Ovary (tissue), 9 donors: ENCODE measurements around the gene KDSR. TPM values are rescaled to one million over a fixed set of nuclear protein-coding genes. Genes with fewer than 3 reads are reported as not detected.

ENCODE experiments used
- DNase-seq, 5 donors: peaks; one replicate each; pipeline ENCODE4 v3.0.0-alpha.2; 2019 to 2020
- H3K27ac ChIP-seq, 2 donors: fragments of 200-600 bp; one replicate each; pipeline versions ENCODE4 v1.5.1 to v1.8.0; 2019 to 2022
- H3K27me3 ChIP-seq: fragments of 200-600 bp; one replicate; pipeline ENCODE4 v1.8.0; 2022
- H3K36me3 ChIP-seq: fragments of 200-600 bp; sonication (generic); one replicate; pipeline ENCODE4 v1.5.1; 2019
- H3K4me1 ChIP-seq: one replicate; pipeline ENCODE4 v1.8.1; 2013; ENCODE audit warnings: mild to moderate bottlenecking, moderate library complexity; ENCODE audit not compliant: insufficient read depth
- H3K4me3 ChIP-seq: fragments of 200-600 bp; sonication (generic); one replicate; pipeline ENCODE4 v1.5.1; 2017
- H3K9me3 ChIP-seq, 2 donors: fragments of 200-600 bp in 1 of 2; sonication (generic) in 1 of 2; one replicate each; pipeline versions ENCODE4 v1.5.1 to v1.8.1; 2013 to 2019; ENCODE audit warnings: mild to moderate bottlenecking in 1 of 2, moderate library complexity in 1 of 2
- CTCF ChIP-seq, 3 donors: fragments of 450-650 bp in 2 of 3; fragments of 200-600 bp in 1 of 3; IDR thresholded peaks; one replicate each; pipeline versions ENCODE4 v1.5.1 to v1.8.0; 2016 to 2022; ENCODE audit warnings: antibody characterized with exemption in 3 of 3, mild to moderate bottlenecking in 1 of 3
- EP300 ChIP-seq: sonication (generic); formaldehyde crosslinking; IDR thresholded peaks from one replicate; pipeline ENCODE4 v1.6.1; 2017; ENCODE audit warnings: antibody characterized with exemption
- POLR2A ChIP-seq: fragments of 450-650 bp; IDR thresholded peaks from one replicate; pipeline ENCODE4 v1.6.1; 2017; ENCODE audit warnings: antibody characterized with exemption, mild to moderate bottlenecking, moderate library complexity
- WGBS, 3 donors: extraction: QIAGEN DNeasy Blood & Tissue Kit in 1 of 3; methylation state at CpG; one replicate each; pipeline versions ENCODE4 v1.1.5 to v1.1.7; 2013 to 2017; 5-methylcytosine and 5-hydroxymethylcytosine counted together
- intact Hi-C, 4 donors: fragments of 100-400 bp; cut with DNase I; formaldehyde crosslinking; loops; one replicate each; pipeline versions ENCODE4 v1.11.0 to v1.15.1; 2022 to 2023
- polyA plus RNA-seq, 2 donors: library from polyadenylated mRNA; stranded (reverse); fragments of 200-250 nt in 1 of 2; fragments of 350-450 nt in 1 of 2; fragmentation: Illumina TruSeq in 1 of 2; extraction: RNeasy Lipid Tissue Mini Kit (QIAGEN cat#74804) in 1 of 2; gene quantifications; one replicate each; pipeline ENCODE4 v1.2.3, GENCODE V29; 2013 to 2014
- total RNA-seq, 7 donors: library from RNA; depleted of rRNA in 2 of 7; stranded (reverse); fragments of >200 nt in 2 of 7; fragmentation: NEBNext Ultra II Directional in 3 of 7; extraction: Animal tissue kit (Norgen Biotek cat#: 25700) in 3 of 7; gene quantifications; one replicate each; pipeline versions ENCODE4 v1.1.0 to v1.2.4, GENCODE V29; 2016 to 2023
- donor health status: DM: no; HTN: no; CAD: no; lungs with moderate emphysema.
- donor health status: DM: no; HTN: no; CAD: no.
- donor health status: Bipolar disorder and iron deficiency.
- donor health status: DM: yes; HTN: yes; CAD: no.
- donor health status: DM: no; HTN: no; CAD: no.
- donor health status: DM: yes; HTN: yes; CAD: no.

Gene KDSR
- total and polyA plus RNA-seq, 9 donors: 25.8 to 70.1 (median 57.6) TPM

- peak; percentile 52 to 75 (median 56) for DNase-seq
- WGBS, 3 donors: 24 to 30% (median 27%) methylated on average over 8 of the region's 8 CpGs
- no peaks in the 10 kb centered on the region for H3K36me3 ChIP-seq
- no peak for TF ChIP-seq EP300
- TF ChIP-seq POLR2A: no peak
- TF ChIP-seq CTCF (IDR thresholded peaks at IDR 0.05): peak; percentile 69 to 89 (median 85)
- peak overlapping the region; percentile 9 to 58 for H3K27ac ChIP-seq
- H3K9me3 ChIP-seq: no peaks in the 10 kb centered on the region
- intact Hi-C loops: loop anchor here (2.0 to 5.0 kb wide), 3 partner anchors 192 to 306 kb away; no protein-coding TSS in a partner anchor
- H3K4me1 ChIP-seq: peaks cover 3% of the 10 kb centered on the region
- no peak overlapping the region for H3K4me3 ChIP-seq
- H3K27me3 ChIP-seq: no peaks in the 10 kb centered on the region
Observed at GRCh38 chr18:63322908-63323634, 43.9 kb downstream of the KDSR start.

DNA sequence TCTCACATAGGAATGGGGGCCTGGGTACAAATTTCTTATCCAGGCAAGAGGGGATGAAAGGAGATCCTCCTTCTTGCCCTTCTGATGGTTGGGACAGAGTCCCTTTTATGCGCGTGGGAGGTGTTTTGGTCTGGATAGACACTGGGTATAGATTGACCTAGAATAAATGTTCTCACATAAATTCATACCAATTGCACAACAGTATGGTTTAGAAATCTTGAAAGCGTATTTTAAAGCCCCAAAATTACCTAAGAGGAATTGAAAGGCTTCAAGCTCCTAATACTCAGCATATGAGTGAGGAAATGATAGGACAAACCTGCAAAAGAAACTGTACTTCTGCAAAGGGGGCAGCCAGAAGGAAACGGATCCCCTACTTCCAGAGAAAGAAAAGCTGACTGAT lies 44.8 kb downstream of the KDSR start:
- Histone ChIP-seq H3K4me1 (peaks cover 3% of the 10 kb centered on the region), H3K4me3 (no peak overlapping the region), H3K9me3 (no peaks in the 10 kb centered on the region), H3K27me3 (no peaks in the 10 kb centered on the region), H3K27ac (peak overlapping the region; percentile 9 to 58), H3K36me3 (no peaks in the 10 kb centered on the region)
- no peak for DNase-seq
- intact Hi-C loops: loop anchor here (2.0 to 5.0 kb wide), 3 partner anchors 191 to 305 kb away; no protein-coding TSS in a partner anchor
- no peak for TF ChIP-seq POLR2A
- no peak for TF ChIP-seq EP300
- no peak for TF ChIP-seq CTCF (IDR thresholded peaks at IDR 0.05)
- 73 to 77% (median 74%) methylated on average over 4 of the region's 4 CpGs for WGBS, 3 donors

GRCh38 chr18:63321291-63321690 lies 45.7 kb downstream of the KDSR start:
- no peak overlapping the region for H3K4me3 ChIP-seq
- intact Hi-C loops: loop anchor here in 3 of 4 donors (5.0 kb wide), 2 partner anchors 294 to 304 kb away; no protein-coding TSS in a partner anchor
- H3K27me3 ChIP-seq: no peaks in the 10 kb centered on the region
- no peak for DNase-seq
- 86 to 89% (median 87%) methylated on average over 9 of the region's 9 CpGs for WGBS, 3 donors
- H3K27ac ChIP-seq: peak overlapping the region in 1 of 2 donors; percentile 79
- no peaks in the 10 kb centered on the region for H3K9me3 ChIP-seq
- H3K36me3 ChIP-seq: no peaks in the 10 kb centered on the region
- TF ChIP-seq EP300 (no peak), POLR2A (no peak), CTCF (IDR thresholded peaks at IDR 0.05) (no peak)
- H3K4me1 ChIP-seq: peaks cover 3% of the 10 kb centered on the region

- no peaks in the 10 kb centered on the region for H3K9me3 ChIP-seq
- TF ChIP-seq EP300: no peak
- no peak for TF ChIP-seq POLR2A
- no peak for TF ChIP-seq CTCF (IDR thresholded peaks at IDR 0.05)
- WGBS, 3 donors: 58 to 64% (median 58%) methylated on average over 16 of the region's 16 CpGs
- DNase-seq: no peak
- H3K4me3 ChIP-seq: peak overlapping the region; percentile 73
- intact Hi-C loops: loop anchor here in 3 of 4 donors (5.0 kb wide), 2 partner anchors 294 to 304 kb away; no protein-coding TSS in a partner anchor
- H3K4me1 ChIP-seq: peaks cover 3% of the 10 kb centered on the region
- no peaks in the 10 kb centered on the region for H3K27me3 ChIP-seq
- H3K36me3 ChIP-seq: no peaks in the 10 kb centered on the region
- H3K27ac ChIP-seq: peak overlapping the region; percentile 79 to 86
Observed at GRCh38 chr18:63320975-63321265, 46.1 kb downstream of the KDSR start.
